Liver (tissue), 3 donors: Measurements from ENCODE around the gene BAZ2A.

ENCODE experiments used
- FOXA1 ChIP-seq: IDR thresholded peaks from 2 replicates; pipeline ENCODE4 v1.6.1; 2016; ENCODE audit warnings: antibody characterized with exemption
- GABPA ChIP-seq, 2 donors: IDR thresholded peaks in 1 of 2; conservative IDR thresholded peaks in 1 of 2; 2 replicates each; pipeline ENCODE4 v1.6.1; 2016; ENCODE audit warnings: antibody characterized with exemption in 2 of 2, mild to moderate bottlenecking in 1 of 2, moderate library complexity in 1 of 2
- JUND ChIP-seq, 2 donors: IDR thresholded peaks; 2 replicates each; pipeline ENCODE4 v1.6.1; 2016; ENCODE audit warnings: antibody characterized with exemption in 2 of 2
- RAD21 ChIP-seq, 2 donors: IDR thresholded peaks; 2 replicates each; pipeline ENCODE4 v1.6.1; 2016; ENCODE audit warnings: antibody characterized with exemption in 2 of 2, mild to moderate bottlenecking in 2 of 2
- SP1 ChIP-seq: IDR thresholded peaks from 2 replicates; pipeline ENCODE4 v1.6.1; 2018; ENCODE audit warnings: antibody characterized with exemption, mild to moderate bottlenecking
- TAF1 ChIP-seq: conservative IDR thresholded peaks from 2 replicates; pipeline ENCODE4 v1.6.1; 2016; ENCODE audit warnings: antibody characterized with exemption, mild to moderate bottlenecking
- YY1 ChIP-seq: IDR thresholded peaks from 2 replicates; pipeline ENCODE4 v1.6.1; 2016; ENCODE audit warnings: antibody characterized with exemption, mild to moderate bottlenecking
- TF ChIP-seq, protein P1 (sequence below): fragments of 150-350 bp; IDR thresholded peaks from 2 replicates; pipeline ENCODE4 v1.5.1; 2017; ENCODE audit warnings: improper control_type of control experiment, low read depth, low read length; ENCODE audit not compliant: missing input control
- TF ChIP-seq, protein P2 (sequence below): IDR thresholded peaks from 2 replicates; pipeline ENCODE4 v1.6.1; 2016; ENCODE audit warnings: antibody characterized with exemption
- TF ChIP-seq, protein P3 (sequence below): IDR thresholded peaks from 2 replicates; pipeline ENCODE4 v1.6.1; 2016; ENCODE audit warnings: antibody characterized with exemption
- TF ChIP-seq, protein P4 (sequence below): IDR thresholded peaks from 2 replicates; pipeline ENCODE4 v1.6.1; 2016; ENCODE audit warnings: antibody characterized with exemption, mild to moderate bottlenecking
- donor health status: healthy.
- donor health status: healthy.

DNA sequence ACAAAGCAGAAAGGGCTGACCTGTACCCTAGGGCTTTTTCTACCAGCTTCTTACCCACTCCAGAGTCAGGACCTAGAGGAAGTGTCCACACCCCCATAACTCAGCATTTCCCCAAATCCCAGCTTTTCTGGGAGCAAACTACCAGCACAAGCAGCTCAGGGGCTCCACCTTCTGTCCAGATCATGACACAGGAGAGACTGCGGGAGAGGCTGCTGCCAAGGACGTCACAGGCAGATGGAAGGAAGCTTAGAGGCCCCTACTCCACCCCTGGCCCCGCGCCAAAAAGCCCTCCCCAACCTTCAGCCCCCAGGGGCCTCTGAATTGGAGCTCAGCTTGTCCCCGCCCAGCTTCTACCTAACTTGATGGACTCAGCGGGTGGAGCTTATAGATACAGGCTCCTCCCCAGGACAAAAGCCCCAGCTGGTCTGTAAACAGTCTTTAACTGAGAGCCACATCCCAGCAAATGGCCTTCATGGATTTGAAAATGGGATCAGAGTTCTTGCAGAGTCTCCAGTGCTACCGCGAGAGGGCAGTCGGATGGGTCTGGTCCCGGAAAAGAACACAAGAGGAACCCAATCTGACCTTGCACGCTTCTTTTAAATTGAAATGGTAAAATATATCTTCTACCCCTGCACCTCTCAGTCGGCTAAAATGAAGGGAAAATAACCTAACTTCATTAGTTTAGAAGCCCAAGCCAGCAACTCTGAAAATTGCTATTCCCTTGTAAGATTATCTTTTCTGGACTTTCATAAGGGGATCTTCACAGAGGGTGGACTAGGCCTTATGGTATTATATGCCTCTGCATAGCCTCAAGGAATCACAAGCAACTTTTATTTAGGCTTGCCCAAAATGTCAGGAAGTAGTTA lies 6.8 kb upstream of the BAZ2A start:
- TF ChIP-seq GABPA (IDR thresholded peaks at IDR 0.05 in 1 of 2, conservative IDR thresholded peaks at IDR 0.05 in 1 of 2) (peak; percentile 12 to 44), TAF1 (peak; percentile 70), FOXA1 (peak; percentile 73), YY1 (peak; percentile 93), SP1 (peak; percentile 85), JUND (IDR thresholded peaks at IDR 0.05) (peak; percentile 61 to 69), RAD21 (IDR thresholded peaks at IDR 0.05) (peak; percentile 77 to 80)
- TF ChIP-seq, protein P1, sequence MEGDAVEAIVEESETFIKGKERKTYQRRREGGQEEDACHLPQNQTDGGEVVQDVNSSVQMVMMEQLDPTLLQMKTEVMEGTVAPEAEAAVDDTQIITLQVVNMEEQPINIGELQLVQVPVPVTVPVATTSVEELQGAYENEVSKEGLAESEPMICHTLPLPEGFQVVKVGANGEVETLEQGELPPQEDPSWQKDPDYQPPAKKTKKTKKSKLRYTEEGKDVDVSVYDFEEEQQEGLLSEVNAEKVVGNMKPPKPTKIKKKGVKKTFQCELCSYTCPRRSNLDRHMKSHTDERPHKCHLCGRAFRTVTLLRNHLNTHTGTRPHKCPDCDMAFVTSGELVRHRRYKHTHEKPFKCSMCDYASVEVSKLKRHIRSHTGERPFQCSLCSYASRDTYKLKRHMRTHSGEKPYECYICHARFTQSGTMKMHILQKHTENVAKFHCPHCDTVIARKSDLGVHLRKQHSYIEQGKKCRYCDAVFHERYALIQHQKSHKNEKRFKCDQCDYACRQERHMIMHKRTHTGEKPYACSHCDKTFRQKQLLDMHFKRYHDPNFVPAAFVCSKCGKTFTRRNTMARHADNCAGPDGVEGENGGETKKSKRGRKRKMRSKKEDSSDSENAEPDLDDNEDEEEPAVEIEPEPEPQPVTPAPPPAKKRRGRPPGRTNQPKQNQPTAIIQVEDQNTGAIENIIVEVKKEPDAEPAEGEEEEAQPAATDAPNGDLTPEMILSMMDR: peak; percentile 61
- TF ChIP-seq, protein P2, sequence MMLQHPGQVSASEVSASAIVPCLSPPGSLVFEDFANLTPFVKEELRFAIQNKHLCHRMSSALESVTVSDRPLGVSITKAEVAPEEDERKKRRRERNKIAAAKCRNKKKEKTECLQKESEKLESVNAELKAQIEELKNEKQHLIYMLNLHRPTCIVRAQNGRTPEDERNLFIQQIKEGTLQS: no peak
- TF ChIP-seq, protein P3, sequence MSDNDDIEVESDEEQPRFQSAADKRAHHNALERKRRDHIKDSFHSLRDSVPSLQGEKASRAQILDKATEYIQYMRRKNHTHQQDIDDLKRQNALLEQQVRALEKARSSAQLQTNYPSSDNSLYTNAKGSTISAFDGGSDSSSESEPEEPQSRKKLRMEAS: peak; percentile 82
- TF ChIP-seq, protein P4, sequence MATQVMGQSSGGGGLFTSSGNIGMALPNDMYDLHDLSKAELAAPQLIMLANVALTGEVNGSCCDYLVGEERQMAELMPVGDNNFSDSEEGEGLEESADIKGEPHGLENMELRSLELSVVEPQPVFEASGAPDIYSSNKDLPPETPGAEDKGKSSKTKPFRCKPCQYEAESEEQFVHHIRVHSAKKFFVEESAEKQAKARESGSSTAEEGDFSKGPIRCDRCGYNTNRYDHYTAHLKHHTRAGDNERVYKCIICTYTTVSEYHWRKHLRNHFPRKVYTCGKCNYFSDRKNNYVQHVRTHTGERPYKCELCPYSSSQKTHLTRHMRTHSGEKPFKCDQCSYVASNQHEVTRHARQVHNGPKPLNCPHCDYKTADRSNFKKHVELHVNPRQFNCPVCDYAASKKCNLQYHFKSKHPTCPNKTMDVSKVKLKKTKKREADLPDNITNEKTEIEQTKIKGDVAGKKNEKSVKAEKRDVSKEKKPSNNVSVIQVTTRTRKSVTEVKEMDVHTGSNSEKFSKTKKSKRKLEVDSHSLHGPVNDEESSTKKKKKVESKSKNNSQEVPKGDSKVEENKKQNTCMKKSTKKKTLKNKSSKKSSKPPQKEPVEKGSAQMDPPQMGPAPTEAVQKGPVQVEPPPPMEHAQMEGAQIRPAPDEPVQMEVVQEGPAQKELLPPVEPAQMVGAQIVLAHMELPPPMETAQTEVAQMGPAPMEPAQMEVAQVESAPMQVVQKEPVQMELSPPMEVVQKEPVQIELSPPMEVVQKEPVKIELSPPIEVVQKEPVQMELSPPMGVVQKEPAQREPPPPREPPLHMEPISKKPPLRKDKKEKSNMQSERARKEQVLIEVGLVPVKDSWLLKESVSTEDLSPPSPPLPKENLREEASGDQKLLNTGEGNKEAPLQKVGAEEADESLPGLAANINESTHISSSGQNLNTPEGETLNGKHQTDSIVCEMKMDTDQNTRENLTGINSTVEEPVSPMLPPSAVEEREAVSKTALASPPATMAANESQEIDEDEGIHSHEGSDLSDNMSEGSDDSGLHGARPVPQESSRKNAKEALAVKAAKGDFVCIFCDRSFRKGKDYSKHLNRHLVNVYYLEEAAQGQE: peak; percentile 91
